CD14-positive monocyte (primary cell): ENCODE results near the gene KMT2E. TPM values are rescaled to one million over a fixed set of nuclear protein-coding genes. Genes with fewer than 3 reads are reported as not detected.

ENCODE experiments used
- DNase-seq, 3 donors: peaks; one replicate each; pipeline ENCODE4 v3.0.0-alpha.2; 2011 to 2022
- H2AFZ ChIP-seq: 2 replicates; pipeline ENCODE4 v1.6.0; 2012; ENCODE audit warnings: mild to moderate bottlenecking, low read depth, low read length, inconsistent platforms; ENCODE audit not compliant: insufficient read depth, poor library complexity, severe bottlenecking
- H3K27ac ChIP-seq, 2 donors: 1 replicate in 1 of 2; 2 replicates in 1 of 2; pipeline ENCODE4 v1.5.1; 2012 to 2013; ENCODE audit warnings: low read length in 2 of 2, control low read depth in 1 of 2, inconsistent platforms in 1 of 2, low read depth in 1 of 2, mild to moderate bottlenecking in 1 of 2
- H3K27me3 ChIP-seq, 2 donors: one replicate each; pipeline versions ENCODE4 v1.6.0 to v1.6.1; 2011 to 2013; ENCODE audit warnings: low read length in 2 of 2; ENCODE audit not compliant: control insufficient read depth in 2 of 2, insufficient read depth in 2 of 2
- H3K36me3 ChIP-seq, 2 donors: replicated peaks in 1 of 2; 1 replicate in 1 of 2; 2 replicates in 1 of 2; pipeline versions ENCODE4 v1.5.1 to v1.6.1; 2012 to 2013; ENCODE audit warnings: low read length in 2 of 2, control low read depth in 1 of 2, inconsistent platforms in 1 of 2, mild to moderate bottlenecking in 1 of 2; ENCODE audit not compliant: insufficient read depth in 2 of 2, control insufficient read depth in 1 of 2
- H3K4me1 ChIP-seq, 2 donors: 1 replicate in 1 of 2; 2 replicates in 1 of 2; pipeline versions ENCODE4 v1.5.1 to v1.6.1; 2012 to 2013; ENCODE audit warnings: low read length in 2 of 2, control low read depth in 1 of 2, inconsistent platforms in 1 of 2, mild to moderate bottlenecking in 1 of 2, moderate library complexity in 1 of 2; ENCODE audit not compliant: insufficient read depth in 2 of 2, control insufficient read depth in 1 of 2
- H3K4me2 ChIP-seq: replicated peaks from 2 replicates; pipeline ENCODE3; 2012; ENCODE audit warnings: low read length, moderate library complexity, mild to moderate bottlenecking; ENCODE audit not compliant: poor library complexity, severe bottlenecking; ENCODE audit errors: extremely low read depth
- H3K4me3 ChIP-seq, 3 experiments: fragments of 200-600 bp in 1 of 3; sonication (generic) in 1 of 3; replicated peaks in 1 of 3; 1 replicate in 2 of 3; 2 replicates in 1 of 3; pipeline ENCODE4 v1.5.1; 2011 to 2013; ENCODE audit warnings: low read length in 3 of 3, mild to moderate bottlenecking in 3 of 3, control low read depth in 2 of 3, low read depth in 2 of 3, inconsistent platforms in 1 of 3, moderate library complexity in 1 of 3
- H3K79me2 ChIP-seq: 2 replicates; pipeline ENCODE4 v1.6.0; 2012; ENCODE audit warnings: mild to moderate bottlenecking, control low read depth, inconsistent platforms, low read length, moderate library complexity; ENCODE audit not compliant: insufficient read depth
- H3K9ac ChIP-seq: 2 replicates; pipeline ENCODE4 v1.6.0; 2017; ENCODE audit warnings: low read length, mild to moderate bottlenecking; ENCODE audit not compliant: insufficient read depth, poor library complexity, severe bottlenecking
- H3K9me3 ChIP-seq, 2 donors: replicated peaks in 1 of 2; 1 replicate in 1 of 2; 2 replicates in 1 of 2; pipeline versions ENCODE4 v1.5.1 to v1.6.1; 2012 to 2013; ENCODE audit warnings: low read length in 2 of 2, control low read depth in 1 of 2; ENCODE audit not compliant: control insufficient read depth in 1 of 2, insufficient read depth in 1 of 2
- H4K20me1 ChIP-seq: 2 replicates; pipeline ENCODE4 v1.6.0; 2012; ENCODE audit warnings: mild to moderate bottlenecking, low read length, control low read depth, moderate library complexity; ENCODE audit not compliant: insufficient read depth
- H3K27ac Mint-ChIP-seq, 7 donors: one replicate each; pipeline ENCODE4 v1.8.0; 2020; ENCODE audit warnings: mild to moderate bottlenecking in 7 of 7, mixed read lengths in 7 of 7, moderate library complexity in 6 of 7, inconsistent platforms in 2 of 7
- H3K27me3 Mint-ChIP-seq, 3 donors: one replicate each; pipeline ENCODE4 v1.8.0; 2021 to 2022; ENCODE audit warnings: low read depth in 3 of 3, mild to moderate bottlenecking in 3 of 3, mixed read lengths in 3 of 3, moderate library complexity in 3 of 3, inconsistent platforms in 1 of 3
- H3K36me3 Mint-ChIP-seq, 2 donors: one replicate each; pipeline ENCODE4 v1.8.0; 2020; ENCODE audit warnings: mixed read lengths in 2 of 2, inconsistent platforms in 1 of 2, mild to moderate bottlenecking in 1 of 2
- H3K4me1 Mint-ChIP-seq: one replicate; pipeline ENCODE4 v1.8.0; 2020; ENCODE audit warnings: mild to moderate bottlenecking, mixed read lengths
- H3K4me3 Mint-ChIP-seq, 2 donors: one replicate each; pipeline ENCODE4 v1.8.0; 2020; ENCODE audit warnings: mild to moderate bottlenecking in 2 of 2, mixed read lengths in 2 of 2, moderate library complexity in 1 of 2
- H3K9me3 Mint-ChIP-seq, 7 donors: one replicate each; pipeline ENCODE4 v1.8.0; 2020 to 2022; ENCODE audit warnings: mixed read lengths in 7 of 7, mild to moderate bottlenecking in 6 of 7, moderate library complexity in 6 of 7, inconsistent platforms in 2 of 7
- CTCF ChIP-seq: fragments of 200-600 bp; IDR thresholded peaks from one replicate; pipeline ENCODE4 v1.8.0; 2022; ENCODE audit warnings: antibody characterized with exemption, mild to moderate bottlenecking
- WGBS: methylation state at CpG from one replicate; pipeline ENCODE4 v1.1.5; 2013; ENCODE audit warnings: missing lambda C conversion rate; ENCODE audit not compliant: insufficient coverage; 5-methylcytosine and 5-hydroxymethylcytosine counted together
- intact Hi-C, 2 donors: fragments of 100-400 bp; cut with micrococcal nuclease; formaldehyde crosslinking; loops; one replicate each; pipeline versions ENCODE4 v1.15.0 to v1.15.1; 2023
- polyA plus RNA-seq, 3 donors: library from polyadenylated mRNA; depleted of rRNA in 1 of 3; unstranded in 2 of 3; stranded (reverse) in 1 of 3; fragments of 300-500 nt in 2 of 3; fragments of >200 nt in 1 of 3; fragmentation: Illumina TruSeq in 2 of 3; gene quantifications; 1 replicate in 2 of 3; 2 replicates in 1 of 3; pipeline ENCODE4 v1.2.3, GENCODE V29; 2012 to 2021

Gene KMT2E
- polyA plus RNA-seq, 3 donors = 21.5 to 58.0 (median 33.1) TPM

- no peak for TF ChIP-seq CTCF
- H3K4me3 ChIP-seq = no peak overlapping the region
- H3K36me3 ChIP-seq = peaks cover 34 to 73% of the 10 kb centered on the region in 2 donors
- no peaks in the 10 kb centered on the region for H3K79me2 ChIP-seq
- intact Hi-C loops = no loop called here
- Mint-ChIP-seq H3K4me3 (no peak overlapping the region), H3K27ac (no peak overlapping the region), H3K9me3 (peaks cover 0 to 6% (median 3%) of the 10 kb centered on the region in 7 donors), H3K36me3 (peaks cover 43 to 62% of the 10 kb centered on the region in 2 donors), H3K4me1 (peaks cover 8% of the 10 kb centered on the region), H3K27me3 (peaks cover 0 to 2% (median 0%) of the 10 kb centered on the region in 3 donors)
- DNase-seq = no peak
- no peak overlapping the region for H3K27ac ChIP-seq
- no CpG with 5 or more reads among the region's 1 CpG for WGBS
- no peaks in the 10 kb centered on the region for H3K27me3 ChIP-seq
- no peak overlapping the region for H3K4me2 ChIP-seq
- no peaks in the 10 kb centered on the region for H3K9me3 ChIP-seq
- H3K4me1 ChIP-seq = no peaks in the 10 kb centered on the region
- no peak overlapping the region for H3K9ac ChIP-seq
- no peak overlapping the region for H2AFZ ChIP-seq
- H4K20me1 ChIP-seq = no peaks in the 10 kb centered on the region
Measured at GRCh38 chr7:105161366-105161765, 147.4 kb downstream of the KMT2E start.
